Renal cortical epithelial cell (primary cell): ENCODE results near the gene LRRC27. TPM values are rescaled to one million over a fixed set of nuclear protein-coding genes. Genes with fewer than 3 reads are reported as not detected.

ENCODE experiments used
- DNase-seq: peaks from one replicate; pipeline ENCODE4 v3.0.0-alpha.2; 2011; ENCODE audit warnings: low read depth
- total RNA-seq: library from RNA; depleted of rRNA; stranded (reverse); fragments of >200 nt; gene quantifications from 2 replicates; pipeline ENCODE4 v1.2.3, GENCODE V29; 2014

Gene LRRC27
- total RNA-seq, 1 donor from 2014 or later, result 16.4 TPM

- DNase-seq, result no peak
Observed at GRCh38 chr10:132427006-132427771, 95.2 kb downstream of the LRRC27 start.

- no peak for DNase-seq
Observed at GRCh38 chr10:132427939-132428367, 96.0 kb downstream of the LRRC27 start.

- no peak for DNase-seq
Observed at GRCh38 chr10:132428486-132428995, 96.5 kb downstream of the LRRC27 start.

Other genes starting within 250 kb of the LRRC27 start
- gene DPYSL4, start 145.2 kb upstream of the LRRC27 start, total RNA-seq, result 0.69 and 0.94 TPM in 2 replicates
- gene STK32C, start 24.2 kb upstream of the LRRC27 start, total RNA-seq, result 9.2 and 15.5 TPM in 2 replicates
- 11.1 and 18.9 TPM in 2 replicates for gene PWWP2B, start 65.0 kb downstream of the LRRC27 start, total RNA-seq
- 30.7 and 40.8 TPM in 2 replicates for gene INPP5A, start 205.6 kb downstream of the LRRC27 start, total RNA-seq